Activated CD8-positive, alpha-beta memory T cell treated with anti-CD3 and anti-CD28 coated beads for 4 hours (primary cell): ENCODE results near the gene PLXNB2.

Experiments used
- DNase-seq, 2 donors: peaks; one replicate each; pipeline ENCODE4 v3.0.0-alpha.2; 2020; ENCODE audit warnings: low read depth in 2 of 2

Gene PLXNB2

DNA sequence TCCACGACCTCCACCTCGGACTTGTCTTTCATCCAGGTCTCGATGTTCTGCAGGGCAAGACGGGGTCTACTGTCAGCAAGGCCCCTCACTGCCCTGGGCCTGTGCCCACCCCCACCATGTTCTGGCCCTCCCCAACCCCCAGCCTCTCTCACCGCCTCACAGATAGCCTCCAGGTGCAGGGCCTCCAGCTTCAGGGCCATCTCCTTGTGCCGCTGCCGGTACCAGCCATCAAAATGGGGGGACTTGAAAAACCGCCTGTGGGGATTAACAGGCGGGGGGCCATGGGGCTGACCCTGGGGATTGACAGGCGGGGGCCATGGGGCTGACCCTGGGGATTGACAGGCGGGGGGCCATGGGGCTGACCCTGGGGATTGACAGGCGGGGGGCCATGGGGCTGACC is 4.9 kb upstream of the PLXNB2 start:
- no peak for DNase-seq

DNA sequence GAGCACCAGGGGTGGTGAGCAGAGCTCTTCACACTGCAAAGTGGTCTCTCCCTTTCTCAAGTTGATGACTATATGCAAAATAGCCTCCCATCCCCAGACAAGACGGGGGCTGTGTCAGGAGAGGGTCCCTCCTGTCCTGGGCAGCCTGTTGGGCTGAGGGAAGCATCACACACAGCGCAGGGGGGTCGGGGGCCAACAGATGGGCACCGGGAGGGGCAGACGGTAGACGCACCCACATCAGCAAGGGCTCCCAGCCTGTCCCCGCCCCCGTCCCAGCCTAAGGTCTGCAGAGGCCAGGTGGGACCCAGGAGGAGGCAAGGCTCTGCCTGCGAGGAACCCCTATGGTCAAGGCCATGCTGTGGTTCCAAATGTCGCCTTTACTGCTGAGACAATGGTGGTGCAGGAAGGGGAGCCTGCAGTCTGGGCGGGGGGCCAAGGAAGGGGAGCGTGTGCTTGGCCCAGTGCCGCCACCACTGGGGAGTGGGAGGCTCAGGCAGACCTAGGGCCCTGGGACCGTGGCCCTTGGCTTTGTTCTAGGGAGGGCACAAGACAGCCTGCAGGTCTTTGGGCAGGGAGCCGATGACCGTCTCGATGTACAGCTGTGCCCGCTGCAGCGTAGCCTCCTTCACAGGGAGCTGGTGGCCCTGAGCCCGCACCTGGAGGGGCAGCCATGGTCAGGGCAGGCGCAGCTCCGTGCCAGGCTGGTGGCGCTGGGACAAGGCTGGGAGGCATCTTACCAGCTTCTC is 4.3 kb upstream of the PLXNB2 start:
- DNase-seq: no peak

DNA sequence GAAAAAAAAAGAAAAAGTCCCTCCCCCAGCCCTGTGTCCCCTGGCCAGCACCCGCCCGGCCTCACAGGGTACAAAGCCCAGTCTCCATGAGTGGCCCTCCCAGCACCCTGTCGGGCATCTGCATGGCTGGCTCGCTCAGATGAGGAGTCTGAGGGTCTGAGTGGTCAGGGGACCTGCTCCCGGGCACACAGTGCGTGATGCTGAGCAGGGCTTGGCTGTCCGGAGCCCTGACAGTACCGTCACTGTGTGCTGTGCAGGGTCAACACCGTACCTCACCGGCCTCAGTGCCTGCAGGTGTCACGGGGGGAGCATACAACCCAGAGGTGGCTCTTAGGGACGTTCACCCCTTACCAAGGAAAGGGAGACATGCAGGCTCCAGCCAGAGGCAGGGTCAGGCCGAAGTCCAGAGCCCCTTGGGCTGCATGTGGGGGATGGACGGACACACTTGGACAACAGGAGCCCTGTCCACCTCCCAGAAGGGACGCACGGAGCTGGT is 3.6 kb upstream of the PLXNB2 start:
- no peak for DNase-seq

DNA sequence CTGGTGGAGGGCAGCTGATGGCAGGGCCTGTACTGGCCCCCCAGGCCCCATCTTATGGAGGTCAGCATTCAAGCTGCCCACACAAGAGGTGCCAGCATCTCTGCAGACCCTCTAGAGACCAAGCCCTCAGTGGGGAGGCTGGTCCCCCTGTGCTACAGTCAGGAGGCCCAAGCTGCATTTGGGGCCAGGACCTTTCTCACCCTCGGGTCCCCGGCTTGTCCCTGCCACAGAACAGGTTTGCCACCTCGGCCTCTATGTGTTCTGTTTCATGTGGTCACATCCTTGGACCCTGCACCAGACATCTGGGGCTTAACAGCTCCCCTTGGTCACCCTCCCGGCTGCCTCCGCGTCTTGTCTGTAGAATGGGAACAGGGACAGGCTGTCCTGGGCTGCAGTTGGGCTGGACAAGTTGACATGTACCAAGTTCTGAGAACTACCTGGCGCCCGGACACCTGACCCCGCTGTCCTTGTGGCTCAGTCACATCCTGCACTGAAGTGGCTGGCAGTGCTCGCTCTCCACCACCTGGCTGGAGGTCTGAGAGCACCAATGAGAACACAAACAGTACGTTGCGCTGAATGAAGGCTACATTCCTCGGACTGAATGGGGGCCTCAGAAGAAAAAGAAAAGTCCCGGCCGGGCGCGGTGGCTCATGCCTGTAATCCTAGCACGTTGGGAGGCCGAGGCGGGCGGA is 2.7 kb upstream of the PLXNB2 start:
- DNase-seq: no peak

DNA sequence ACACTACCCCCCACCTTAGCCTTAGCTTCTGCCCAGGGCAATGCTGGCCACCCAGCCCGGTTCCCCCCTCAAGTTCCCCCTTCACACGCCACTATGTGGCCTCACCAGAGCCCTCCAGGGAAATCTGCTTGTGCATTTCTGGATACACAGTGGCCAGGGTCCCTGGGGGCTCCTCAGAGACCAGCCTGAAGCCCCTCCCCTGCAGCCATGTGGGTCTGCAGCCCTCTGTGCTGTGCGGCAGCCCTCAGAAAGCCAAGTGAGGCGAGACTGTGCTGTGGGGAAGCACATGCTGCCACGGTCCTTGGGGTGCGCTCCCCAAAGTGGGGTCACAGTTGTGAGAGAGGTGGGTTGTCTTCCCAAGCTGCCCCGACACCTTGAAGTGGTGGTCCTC is 2.1 kb upstream of the PLXNB2 start:
- no peak for DNase-seq

DNA sequence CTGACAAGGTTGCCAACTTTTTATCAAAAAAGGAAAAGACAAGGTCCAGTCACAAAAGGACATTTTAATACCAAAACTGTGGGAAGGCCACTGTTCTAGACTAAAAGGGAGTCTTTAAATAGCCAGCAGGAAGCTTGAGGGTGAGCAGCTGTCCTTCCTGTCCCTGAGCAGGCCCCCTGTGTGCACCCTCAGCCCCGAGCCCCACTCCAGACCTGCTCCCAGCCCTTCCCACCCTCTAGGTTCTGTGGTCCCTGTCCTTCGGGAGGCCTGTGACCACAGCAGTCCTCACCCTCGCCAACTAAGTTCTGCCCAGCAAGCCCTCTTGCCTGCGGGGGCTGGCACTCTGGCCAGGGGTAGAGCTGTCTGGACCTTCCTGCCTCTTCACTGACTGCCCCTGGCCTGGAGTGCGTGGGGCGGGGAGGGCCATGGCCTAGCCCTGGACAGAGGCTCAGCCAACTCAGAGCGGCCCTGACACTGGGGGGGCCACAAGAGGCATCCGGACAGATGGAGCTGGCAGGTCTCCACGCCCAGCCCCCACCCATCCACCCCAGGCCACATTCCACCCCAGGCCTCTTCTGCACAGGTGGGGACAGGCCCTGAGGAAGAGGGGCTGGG is 1.6 kb upstream of the PLXNB2 start:
- no peak for DNase-seq

DNA sequence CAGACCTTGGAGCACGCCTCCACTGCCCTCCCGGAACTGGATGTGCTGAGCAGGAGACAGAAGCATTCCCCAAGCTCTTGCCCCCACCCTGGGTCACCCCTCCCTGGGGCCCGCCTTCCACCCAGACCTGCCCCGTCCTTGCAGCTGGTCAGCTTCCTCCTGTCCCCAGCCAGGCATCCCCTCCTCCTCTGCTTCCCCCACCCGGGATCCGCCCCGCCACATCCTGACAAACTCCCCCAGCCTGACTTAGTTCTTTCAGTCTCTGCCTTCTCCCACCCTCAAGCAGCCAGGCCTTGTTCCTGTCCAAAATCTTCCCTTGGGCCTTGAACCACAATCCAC is 1.1 kb upstream of the PLXNB2 start:
- DNase-seq: no peak

DNA sequence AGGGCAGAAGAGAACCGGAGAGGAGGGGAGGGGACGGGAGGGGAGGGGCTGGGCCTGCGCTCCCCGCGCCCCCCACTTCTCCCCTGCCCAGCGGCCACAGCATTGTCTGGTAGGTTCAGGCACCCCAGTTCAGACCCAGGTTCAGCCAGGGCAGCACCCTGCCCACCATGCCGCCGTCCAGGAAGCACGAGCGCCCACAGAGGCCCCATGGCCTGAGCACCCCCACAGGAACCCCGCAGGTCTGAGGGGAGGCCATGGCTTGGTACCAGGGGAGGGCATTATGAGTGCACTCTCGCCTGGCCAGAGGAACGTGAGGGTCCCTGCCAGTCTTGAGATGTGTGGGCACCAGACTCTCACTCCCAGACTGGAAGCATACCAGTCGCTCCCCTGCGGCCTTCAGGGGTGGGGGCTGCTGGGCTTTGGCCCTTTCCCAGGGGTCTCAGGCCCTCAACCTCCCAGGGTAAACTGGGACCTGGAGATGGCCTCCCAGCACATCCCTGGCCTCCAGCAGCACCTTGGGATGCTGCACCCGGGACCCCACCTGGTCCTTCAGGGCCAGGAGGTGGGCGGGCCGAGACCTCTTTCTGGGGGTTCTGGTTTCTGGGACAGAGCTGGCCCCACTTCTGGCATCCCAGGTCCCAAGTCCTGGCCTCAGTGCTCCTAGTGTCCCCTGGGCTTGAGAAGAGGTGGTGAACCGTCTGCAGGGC is 597 bp upstream of the PLXNB2 start:
- DNase-seq: no peak

DNA sequence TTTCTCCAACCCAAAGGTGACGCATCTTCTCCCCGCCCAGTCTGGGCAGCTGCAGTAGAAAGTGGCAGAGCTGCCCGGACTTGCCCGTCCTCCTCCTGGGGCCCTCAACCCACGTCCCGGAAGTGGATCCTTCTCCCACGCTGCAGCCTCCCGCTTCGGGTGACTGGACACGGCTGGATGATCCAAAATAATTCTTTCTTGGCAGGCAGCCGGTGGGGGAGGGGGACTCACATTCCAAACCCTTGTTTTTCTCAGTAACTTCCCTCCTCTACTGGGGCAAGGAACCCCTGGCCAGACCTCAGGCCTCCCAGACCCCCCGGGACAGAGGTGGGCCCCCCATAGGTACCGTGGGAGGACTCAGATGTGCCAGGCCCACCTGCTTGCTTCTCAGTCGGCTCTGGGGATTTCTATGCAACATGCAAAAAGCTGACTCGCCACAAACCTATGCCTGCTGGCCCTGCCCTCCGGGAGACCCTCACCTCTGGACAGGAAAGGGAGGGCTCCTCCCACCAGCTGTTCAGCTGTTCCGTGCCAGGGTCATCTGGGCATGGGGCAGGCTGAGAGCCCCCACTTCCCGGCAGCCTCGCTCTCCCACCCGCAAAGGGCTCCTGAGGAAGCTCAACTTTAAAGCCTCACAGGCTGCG is 1.4 kb downstream of the PLXNB2 start:
- no peak for DNase-seq

DNA sequence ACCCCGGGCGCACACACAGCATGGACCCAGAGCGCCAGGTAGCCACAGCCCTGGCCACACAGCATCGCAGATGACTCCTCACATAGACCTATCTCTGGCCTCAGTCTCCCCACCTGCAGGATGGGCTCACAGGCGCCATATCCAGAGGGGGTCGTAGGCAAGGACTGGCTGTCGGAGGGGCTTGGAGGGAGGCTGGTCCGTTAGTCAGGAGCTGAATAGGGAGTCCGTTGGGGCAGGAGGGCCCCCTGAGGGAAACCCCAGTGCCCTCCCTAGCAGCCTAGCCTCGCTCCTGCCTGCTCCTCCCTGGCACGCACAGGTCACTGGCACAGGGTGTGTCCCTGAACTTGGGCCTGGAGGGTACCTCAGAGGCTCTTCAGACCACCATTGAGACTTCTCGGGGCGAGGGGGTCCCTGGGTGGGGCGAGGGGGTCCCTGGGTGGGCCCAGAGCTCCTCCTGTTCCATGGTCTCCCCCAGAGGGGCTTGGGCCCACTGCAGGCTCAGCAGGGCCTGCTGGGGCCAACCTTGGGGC is 2.0 kb downstream of the PLXNB2 start:
- DNase-seq: no peak

DNA sequence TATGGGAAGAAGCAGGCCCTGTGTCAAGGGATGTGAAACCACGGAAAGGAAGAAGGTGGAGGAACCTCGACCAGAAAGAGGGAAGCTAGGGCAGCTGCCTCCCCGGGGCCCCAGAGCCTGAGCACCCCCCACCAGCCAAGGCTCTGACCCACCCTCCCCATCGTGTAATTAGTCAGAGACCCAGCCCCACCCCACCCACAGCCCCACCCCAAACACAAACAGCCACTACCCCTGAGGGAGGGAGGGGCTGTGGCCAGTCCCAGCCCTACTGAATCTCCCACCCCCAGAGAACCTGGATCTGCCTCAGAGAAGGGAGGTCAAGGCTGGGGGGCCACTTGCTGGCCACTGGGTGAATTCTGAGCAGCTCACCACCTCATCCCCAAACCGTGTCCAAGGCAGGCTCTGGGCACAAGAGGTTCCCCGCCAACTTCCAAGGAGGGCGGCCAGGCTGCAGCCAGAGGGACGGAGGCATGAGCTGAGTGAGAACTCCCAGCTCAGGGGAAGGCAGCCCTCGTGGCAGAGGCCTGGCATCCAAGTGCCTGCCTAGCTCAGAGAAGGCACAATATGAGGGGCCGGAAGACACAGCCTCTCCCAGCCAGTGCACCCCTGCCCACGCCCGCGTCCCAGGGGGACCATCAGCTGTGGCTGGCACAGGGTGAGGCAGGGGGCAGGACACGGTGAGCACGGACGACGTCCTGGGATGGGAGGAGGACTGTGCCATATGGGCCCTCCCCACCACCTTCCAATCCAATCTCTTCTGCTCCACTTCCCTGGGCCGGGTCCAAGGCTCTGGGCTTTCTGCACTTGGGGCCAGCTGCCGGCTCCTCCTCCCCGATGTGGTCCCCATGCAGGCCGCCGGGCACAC is 2.7 kb downstream of the PLXNB2 start:
- DNase-seq: no peak

DNA sequence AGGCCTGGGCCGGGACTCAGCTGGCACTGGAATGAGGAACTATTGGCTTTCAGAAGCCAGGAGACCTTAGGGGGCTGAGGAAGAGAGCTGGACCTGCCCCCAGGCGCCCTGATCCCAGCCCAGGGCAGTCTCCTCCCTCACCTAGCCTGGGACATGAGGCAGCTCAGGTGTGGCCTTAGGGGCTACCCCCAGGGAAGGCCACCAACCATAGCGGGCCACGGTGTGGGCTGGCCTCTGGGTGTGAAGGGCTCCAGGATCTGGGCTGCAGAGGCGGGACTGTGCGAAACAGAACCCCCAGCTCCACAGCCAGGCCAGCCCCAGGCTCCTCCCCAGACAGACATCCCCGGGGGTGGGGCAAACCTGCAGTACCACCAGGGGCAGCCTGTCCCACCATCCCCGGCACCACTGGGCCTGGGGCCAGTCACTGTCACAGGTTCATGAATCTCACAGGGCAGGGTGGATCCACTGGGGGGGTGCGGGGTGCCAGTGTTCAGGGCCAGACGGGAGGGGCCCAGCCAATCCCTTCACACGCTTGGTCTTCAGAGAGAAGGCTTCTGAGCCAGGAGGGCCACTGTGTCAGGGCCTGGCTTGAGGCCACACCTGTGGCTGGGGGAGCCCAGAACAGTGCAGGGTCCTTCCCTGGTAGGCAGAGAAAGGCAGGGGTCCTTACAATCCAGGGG is 3.5 kb downstream of the PLXNB2 start:
- DNase-seq: no peak

DNA sequence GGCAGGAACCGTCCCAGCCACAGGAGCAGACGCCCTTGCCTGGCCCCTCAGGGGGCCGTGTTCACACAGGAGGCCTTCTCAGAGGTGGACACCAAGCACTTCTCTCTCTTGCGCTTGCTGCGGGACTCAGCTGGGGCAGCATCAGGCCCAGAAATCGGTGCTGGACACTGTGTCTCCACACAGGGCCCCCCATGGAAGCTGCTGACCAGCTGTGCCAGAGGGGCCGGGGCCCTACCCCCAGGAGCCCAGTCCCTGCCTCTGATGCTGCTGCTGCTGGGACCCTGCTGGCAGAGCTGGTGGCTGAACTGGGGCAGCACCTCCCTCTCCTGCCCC is 4.0 kb downstream of the PLXNB2 start:
- DNase-seq: no peak

DNA sequence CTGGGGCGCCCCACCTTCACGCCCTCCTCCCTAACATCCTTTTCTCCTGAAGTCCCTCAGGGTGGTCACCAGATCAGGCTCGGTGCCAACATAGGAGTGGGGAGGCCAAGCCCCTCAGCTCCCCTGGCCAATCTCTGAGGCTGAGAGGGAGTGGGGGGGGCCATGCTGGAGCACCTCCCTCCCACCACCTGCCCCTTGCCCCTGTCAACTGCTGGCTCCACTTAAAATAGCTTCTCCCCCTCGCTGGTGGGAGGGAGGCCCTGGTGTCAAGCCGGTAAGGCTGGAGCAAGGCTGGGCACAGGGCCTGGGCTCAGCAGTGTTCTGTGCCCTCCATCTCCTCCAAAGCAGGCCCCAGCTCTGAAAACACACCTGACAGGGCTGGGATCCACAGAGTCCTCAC is 4.9 kb downstream of the PLXNB2 start:
- DNase-seq: no peak

DNA sequence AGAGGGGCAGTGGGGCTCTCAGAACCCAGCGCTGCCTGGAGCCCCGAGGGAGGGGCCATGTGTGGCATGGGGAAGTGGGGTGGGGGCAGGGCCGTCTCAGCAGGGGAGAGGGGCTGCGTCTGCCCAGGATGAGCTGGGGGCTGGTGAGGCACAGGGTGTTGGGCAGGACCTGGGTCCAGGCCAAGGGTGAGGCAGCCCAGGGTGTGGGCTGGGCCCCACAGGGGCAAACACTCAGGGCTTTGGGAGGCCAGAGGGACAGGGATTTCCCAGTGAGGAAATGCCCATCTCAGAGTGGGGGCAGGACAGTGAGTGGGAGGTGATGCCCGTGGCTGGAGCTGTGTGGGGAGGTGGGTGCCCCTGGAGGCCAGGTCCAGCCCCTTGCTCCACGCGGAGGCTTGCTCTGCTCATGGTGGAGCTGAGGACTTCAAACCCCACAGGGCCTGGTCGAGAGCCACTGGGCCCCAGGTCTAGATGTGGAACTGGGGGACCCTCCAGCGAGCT is 5.4 kb downstream of the PLXNB2 start:
- no peak for DNase-seq

DNA sequence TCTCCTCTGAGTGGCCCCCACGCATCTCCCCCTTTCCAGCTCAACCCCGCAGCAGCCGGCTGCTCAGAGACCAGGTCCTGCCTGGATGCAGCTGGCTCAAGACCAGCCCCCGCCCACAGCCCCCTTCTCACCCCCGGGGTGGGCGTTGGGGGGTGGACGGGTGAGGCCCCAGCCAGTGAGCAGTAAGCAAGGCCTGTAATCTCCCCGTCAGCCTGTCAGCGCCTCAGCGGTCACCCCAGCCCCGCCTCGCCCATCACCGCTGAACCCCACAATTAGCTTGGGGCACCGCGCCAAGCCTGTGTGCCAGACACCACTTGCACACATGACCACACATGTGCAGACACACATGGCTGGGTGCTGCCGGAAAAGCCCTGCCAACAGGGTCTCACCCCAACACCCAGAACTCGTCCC is 5.9 kb downstream of the PLXNB2 start:
- no peak for DNase-seq

DNA sequence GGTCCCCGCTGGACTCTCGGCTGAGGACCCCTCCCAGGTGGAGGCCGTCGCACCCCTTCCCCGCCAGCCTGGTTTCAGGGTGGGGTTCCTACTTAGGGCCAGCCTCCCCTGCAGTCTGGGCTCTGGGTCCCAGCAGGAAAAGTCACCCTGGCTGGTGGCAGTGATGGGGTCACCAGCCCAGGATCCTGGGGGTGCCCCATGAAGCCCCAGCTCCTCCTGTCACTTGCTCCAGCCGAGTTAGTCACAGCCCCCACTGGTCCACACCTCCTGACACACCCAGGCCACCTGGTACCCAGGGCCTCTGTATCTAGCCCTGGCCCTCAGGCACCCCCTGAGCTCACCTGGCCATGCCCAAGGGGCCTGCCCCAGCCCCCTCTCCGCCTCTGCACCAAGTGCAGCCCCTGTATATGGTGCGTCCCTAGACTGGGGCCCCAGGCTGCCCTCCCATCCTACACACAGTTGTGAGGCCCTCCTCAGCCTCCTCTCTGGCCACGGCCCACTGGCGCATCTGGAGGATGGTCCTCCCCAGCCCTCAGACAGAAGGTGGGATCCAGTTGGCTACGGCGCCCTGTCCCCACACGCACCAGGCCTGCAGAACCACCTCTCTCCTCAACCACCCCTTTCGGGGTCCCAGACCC is 6.7 kb downstream of the PLXNB2 start:
- no peak for DNase-seq

DNA sequence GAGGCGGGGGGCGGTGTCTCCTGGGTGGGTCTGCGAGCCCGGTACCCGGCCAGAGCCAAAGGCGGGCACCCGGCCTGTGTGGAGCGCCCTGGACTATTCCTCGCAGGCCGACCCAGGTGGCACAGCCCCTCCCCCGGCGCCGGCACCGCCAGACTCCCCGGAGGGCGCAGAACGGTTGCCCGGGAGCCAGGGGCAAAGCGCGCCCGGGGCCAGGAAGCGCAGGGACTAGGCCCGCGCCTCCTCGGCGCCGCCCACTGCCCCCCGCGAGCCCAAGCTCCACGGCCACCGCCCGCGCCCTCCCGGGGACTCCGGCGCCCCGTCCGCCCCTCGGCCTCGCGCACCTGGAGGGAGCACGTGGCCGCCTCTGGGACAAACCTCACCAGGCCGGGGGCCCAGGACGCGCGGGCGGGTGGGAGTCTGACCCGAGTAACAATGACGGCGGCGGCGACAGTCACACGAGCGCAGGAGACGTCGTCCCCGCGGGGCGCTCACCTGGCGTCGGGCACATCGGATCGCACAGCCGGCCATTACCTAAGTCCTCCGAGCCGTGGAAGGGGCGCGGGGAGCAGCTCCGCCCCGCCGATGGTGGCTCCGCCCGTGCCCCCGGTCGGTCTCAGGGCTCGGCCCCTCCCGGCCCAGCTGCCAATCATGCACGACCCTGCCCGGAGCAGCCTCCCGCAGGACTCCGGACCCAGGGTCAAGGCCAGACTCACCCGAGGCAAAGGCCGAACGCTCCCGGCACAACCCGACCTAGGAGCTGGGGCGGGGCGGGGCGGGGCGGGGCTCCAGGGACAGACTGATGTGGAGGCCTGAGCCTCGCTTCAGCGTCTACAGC is 7.4 kb downstream of the PLXNB2 start:
- no peak for DNase-seq
